Choroid plexus epithelial cell (primary cell): ENCODE measurements around the gene CHRM4.
"Not testable (repeated sequence)": the region's sequence is repeated elsewhere in the genome, so short reads cannot be mapped to it uniquely, and the experiment has no call there.

Source experiments
- DNase-seq: peaks from one replicate; pipeline ENCODE4 v3.0.0-alpha.2; 2010; ENCODE audit warnings: low read depth
- H3K4me3 ChIP-seq: 2 replicates; pipeline ENCODE4 v1.5.1; 2011; ENCODE audit warnings: low read depth, mild to moderate bottlenecking, control low read depth, low read length, moderate library complexity
- CTCF ChIP-seq: conservative IDR thresholded peaks from 2 replicates; pipeline ENCODE4 v1.5.1; 2011; ENCODE audit warnings: low read depth, mild to moderate bottlenecking, control low read depth, inconsistent platforms, low read length, moderate library complexity

The CHRM4 gene

GRCh38 chr11:46372086-46372485, 19.5 kb downstream of the CHRM4 start:
- DNase-seq, result no peak
- no peak overlapping the region for H3K4me3 ChIP-seq
- no peak for TF ChIP-seq CTCF

- DNase-seq, H3K4me3 ChIP-seq: not testable (repeated sequence)
These were observed 20.3 kb downstream of the CHRM4 start for GRCh38 chr11:46371262-46371661.

- no peak for TF ChIP-seq CTCF
- no peak for DNase-seq
- no peak overlapping the region for H3K4me3 ChIP-seq
These were observed 21.3 kb downstream of the CHRM4 start for GRCh38 chr11:46370253-46370652.

- H3K4me3 ChIP-seq, result no peak overlapping the region
- peak; percentile 93 for TF ChIP-seq CTCF
- DNase-seq, result peak; percentile 88
These were observed 22.0 kb downstream of the CHRM4 start for GRCh38 chr11:46369458-46370152.

- H3K4me3 ChIP-seq, result no peak overlapping the region
- no peak for TF ChIP-seq CTCF
- no peak for DNase-seq
These were observed 23.7 kb downstream of the CHRM4 start for GRCh38 chr11:46367916-46368267.

GRCh38 chr11:46367244-46367915, 24.2 kb downstream of the CHRM4 start:
- DNase-seq, result peak; percentile 66
- TF ChIP-seq CTCF, result peak; percentile 83
- no peak overlapping the region for H3K4me3 ChIP-seq

GRCh38 chr11:46366661-46367161, 24.9 kb downstream of the CHRM4 start:
- no peak for TF ChIP-seq CTCF
- DNase-seq, result no peak
- H3K4me3 ChIP-seq, result no peak overlapping the region
